Hepatocyte (in vitro differentiated cells): Measurements from ENCODE around the gene DIP2C.

Experiments
- EZH2 ChIP-seq: fragments of 200-600 bp; sonication (generic); IDR thresholded peaks from 2 replicates; pipeline ENCODE4 v1.6.1; 2016; ENCODE audit warnings: antibody characterized with exemption, mild to moderate bottlenecking, borderline replicate concordance
- TF ChIP-seq, protein P1 (sequence below): fragments of 200-600 bp; sonication (generic); IDR thresholded peaks from 2 replicates; pipeline ENCODE4 v1.5.1; 2016; ENCODE audit warnings: antibody characterized with exemption, mild to moderate bottlenecking; ENCODE audit not compliant: poor library complexity

DNA sequence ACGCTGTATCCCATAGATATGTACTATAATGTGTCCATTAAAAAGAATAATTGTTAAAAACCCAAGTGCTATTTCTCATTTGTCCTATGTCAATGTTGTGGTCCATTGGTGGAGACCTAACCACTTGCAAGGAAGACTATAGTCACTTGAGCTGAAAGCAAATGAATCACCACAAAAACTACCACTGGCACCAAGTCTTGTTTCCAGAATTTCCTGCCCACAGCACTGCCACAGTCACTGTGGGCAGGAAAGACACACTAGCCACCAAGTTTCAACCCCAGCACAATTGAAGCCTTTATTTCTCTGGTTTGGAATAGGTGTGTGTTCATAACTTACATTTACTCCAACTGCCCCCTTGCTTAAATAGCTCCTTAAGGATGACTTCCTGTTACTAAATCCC is 12.4 kb downstream of the DIP2C start:
- TF ChIP-seq, protein P1, sequence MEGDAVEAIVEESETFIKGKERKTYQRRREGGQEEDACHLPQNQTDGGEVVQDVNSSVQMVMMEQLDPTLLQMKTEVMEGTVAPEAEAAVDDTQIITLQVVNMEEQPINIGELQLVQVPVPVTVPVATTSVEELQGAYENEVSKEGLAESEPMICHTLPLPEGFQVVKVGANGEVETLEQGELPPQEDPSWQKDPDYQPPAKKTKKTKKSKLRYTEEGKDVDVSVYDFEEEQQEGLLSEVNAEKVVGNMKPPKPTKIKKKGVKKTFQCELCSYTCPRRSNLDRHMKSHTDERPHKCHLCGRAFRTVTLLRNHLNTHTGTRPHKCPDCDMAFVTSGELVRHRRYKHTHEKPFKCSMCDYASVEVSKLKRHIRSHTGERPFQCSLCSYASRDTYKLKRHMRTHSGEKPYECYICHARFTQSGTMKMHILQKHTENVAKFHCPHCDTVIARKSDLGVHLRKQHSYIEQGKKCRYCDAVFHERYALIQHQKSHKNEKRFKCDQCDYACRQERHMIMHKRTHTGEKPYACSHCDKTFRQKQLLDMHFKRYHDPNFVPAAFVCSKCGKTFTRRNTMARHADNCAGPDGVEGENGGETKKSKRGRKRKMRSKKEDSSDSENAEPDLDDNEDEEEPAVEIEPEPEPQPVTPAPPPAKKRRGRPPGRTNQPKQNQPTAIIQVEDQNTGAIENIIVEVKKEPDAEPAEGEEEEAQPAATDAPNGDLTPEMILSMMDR = no peak
- no peak for TF ChIP-seq EZH2
